ENCODE measurements around the gene TMEM255B.
"Not testable (repeated sequence)": the region's sequence is repeated elsewhere in the genome, so short reads cannot be mapped to it uniquely, and the experiment has no call there.

Gene TMEM255B

GRCh38 chr13:113750554-113751399 is 8.2 kb upstream of the TMEM255B start:
- DNase-seq = no peak

GRCh38 chr13:113751491-113751890 is 7.5 kb upstream of the TMEM255B start:
- no peak for DNase-seq

GRCh38 chr13:113752211-113752986 is 6.6 kb upstream of the TMEM255B start:
- not testable (repeated sequence) for DNase-seq

GRCh38 chr13:113753171-113753570 is 5.9 kb upstream of the TMEM255B start:
- DNase-seq = no peak

GRCh38 chr13:113754242-113754641 is 4.8 kb upstream of the TMEM255B start:
- DNase-seq = no peak

- no peak for DNase-seq
Measured at GRCh38 chr13:113754691-113755090, 4.3 kb upstream of the TMEM255B start.

GRCh38 chr13:113756441-113757097 is 2.5 kb upstream of the TMEM255B start:
- DNase-seq = no peak

GRCh38 chr13:113759525-113760137 is 605 bp downstream of the TMEM255B start:
- DNase-seq = no peak

- DNase-seq = no peak
Measured at GRCh38 chr13:113761136-113761535, 2.1 kb downstream of the TMEM255B start.

- no peak for DNase-seq
Measured at GRCh38 chr13:113762075-113762474, 3.0 kb downstream of the TMEM255B start.

- DNase-seq = no peak
Measured at GRCh38 chr13:113762538-113762937, 3.5 kb downstream of the TMEM255B start.

GRCh38 chr13:113763254-113763653 is 4.2 kb downstream of the TMEM255B start:
- no peak for DNase-seq

GRCh38 chr13:113763961-113764792 is 5.2 kb downstream of the TMEM255B start:
- no peak for DNase-seq

- DNase-seq = no peak
Measured at GRCh38 chr13:113764793-113765563, 6.0 kb downstream of the TMEM255B start.

GRCh38 chr13:113765564-113765910 is 6.5 kb downstream of the TMEM255B start:
- DNase-seq = no peak

- no peak for DNase-seq
Measured at GRCh38 chr13:113766035-113766800, 7.2 kb downstream of the TMEM255B start.

- no peak for DNase-seq
Measured at GRCh38 chr13:113767366-113767765, 8.3 kb downstream of the TMEM255B start.

- DNase-seq = no peak
Measured at GRCh38 chr13:113768018-113768905, 9.2 kb downstream of the TMEM255B start.

- DNase-seq = no peak
Measured at GRCh38 chr13:113769106-113769505, 10.1 kb downstream of the TMEM255B start.

GRCh38 chr13:113769881-113770280 is 10.9 kb downstream of the TMEM255B start:
- DNase-seq = no peak

All from CD4-positive, alpha-beta T cell treated with Interleukin-1 beta for 1 hour (primary cell).